Measurements from ENCODE around the gene RANBP10. TPM values are rescaled to one million over a fixed set of nuclear protein-coding genes. Genes with fewer than 3 reads are reported as not detected.

Gene RANBP10
- total and polyA plus RNA-seq, 7 donors = 4.2 to 15.5 (median 7.5) TPM

DNA sequence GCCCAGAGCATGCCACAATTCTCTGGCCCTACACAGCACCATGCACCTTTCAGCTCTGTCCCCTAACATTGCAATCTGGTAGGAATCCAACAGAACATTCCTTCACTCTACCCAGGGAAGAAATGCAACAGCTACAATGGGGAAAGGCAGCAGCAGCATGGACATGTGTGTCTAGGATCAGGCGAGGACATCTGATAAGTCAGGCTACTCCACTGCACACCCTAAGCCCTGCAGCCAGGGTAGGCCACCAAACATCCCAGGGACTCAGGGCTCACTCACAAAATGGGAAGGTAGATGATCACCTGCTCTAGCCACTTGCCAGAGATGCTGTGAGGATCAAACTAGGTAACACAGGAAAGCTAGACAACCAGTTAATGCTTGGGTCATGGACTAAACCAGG is 5.1 kb downstream of the RANBP10 start:
- WGBS, 2 donors = 96 to 100% methylated on average over 1 of the region's 1 CpG

DNA sequence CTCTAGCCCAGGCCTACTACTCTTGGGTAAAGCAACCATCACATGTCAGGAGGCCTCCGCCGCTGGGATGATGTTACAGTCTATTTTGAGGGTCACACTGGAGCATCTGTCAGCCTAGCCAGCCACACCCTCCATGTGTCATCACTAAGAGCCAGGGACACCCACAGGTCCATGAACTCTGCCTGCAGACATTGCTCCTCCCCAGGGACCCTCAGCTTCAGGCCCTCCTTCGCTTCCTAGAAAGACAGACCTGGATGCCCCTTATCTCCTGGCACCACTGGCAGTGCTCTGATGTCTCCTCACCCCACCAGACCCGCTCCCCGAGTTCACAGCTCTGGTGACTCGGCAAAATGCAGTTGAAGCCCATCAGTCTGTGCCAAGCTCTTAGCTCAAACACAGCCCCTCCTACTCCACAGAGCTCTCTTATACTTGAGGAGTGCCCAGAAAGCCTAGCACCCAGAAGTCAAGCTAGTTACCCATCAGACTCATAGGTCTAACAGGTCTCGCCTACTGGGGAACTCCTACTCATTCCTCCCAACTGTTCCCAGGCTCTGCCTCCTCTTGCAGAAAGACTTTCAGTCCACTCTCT is 5.9 kb downstream of the RANBP10 start:
- Histone ChIP-seq H3K36me3 (peaks cover 0 to 19% (median 2%) of the 10 kb centered on the region in 4 donors), H3K27ac (no peak overlapping the region), H3K9me3 (no peaks in the 10 kb centered on the region), H3K4me3 (no peak overlapping the region), H3K27me3 (no peaks in the 10 kb centered on the region), H3K4me1 (peaks cover 0 to 24% (median 13%) of the 10 kb centered on the region in 4 donors)
- no peak for DNase-seq
- TF ChIP-seq EP300 (IDR thresholded peaks at IDR 0.05) = no peak
- TF ChIP-seq, protein P1, sequence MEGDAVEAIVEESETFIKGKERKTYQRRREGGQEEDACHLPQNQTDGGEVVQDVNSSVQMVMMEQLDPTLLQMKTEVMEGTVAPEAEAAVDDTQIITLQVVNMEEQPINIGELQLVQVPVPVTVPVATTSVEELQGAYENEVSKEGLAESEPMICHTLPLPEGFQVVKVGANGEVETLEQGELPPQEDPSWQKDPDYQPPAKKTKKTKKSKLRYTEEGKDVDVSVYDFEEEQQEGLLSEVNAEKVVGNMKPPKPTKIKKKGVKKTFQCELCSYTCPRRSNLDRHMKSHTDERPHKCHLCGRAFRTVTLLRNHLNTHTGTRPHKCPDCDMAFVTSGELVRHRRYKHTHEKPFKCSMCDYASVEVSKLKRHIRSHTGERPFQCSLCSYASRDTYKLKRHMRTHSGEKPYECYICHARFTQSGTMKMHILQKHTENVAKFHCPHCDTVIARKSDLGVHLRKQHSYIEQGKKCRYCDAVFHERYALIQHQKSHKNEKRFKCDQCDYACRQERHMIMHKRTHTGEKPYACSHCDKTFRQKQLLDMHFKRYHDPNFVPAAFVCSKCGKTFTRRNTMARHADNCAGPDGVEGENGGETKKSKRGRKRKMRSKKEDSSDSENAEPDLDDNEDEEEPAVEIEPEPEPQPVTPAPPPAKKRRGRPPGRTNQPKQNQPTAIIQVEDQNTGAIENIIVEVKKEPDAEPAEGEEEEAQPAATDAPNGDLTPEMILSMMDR (IDR thresholded peaks at IDR 0.05) = no peak
- no peak for TF ChIP-seq POLR2AphosphoS5 (IDR thresholded peaks at IDR 0.05)
- no peak for TF ChIP-seq POLR2A (IDR thresholded peaks at IDR 0.05)
- intact Hi-C loops (cut with DNase I) = loop anchor here (10.0 kb wide), 2 partner anchors 224 to 276 kb away; partner anchors contain the start of genes DDX28, DUS2 and RIPOR1
- WGBS, 2 donors = 89 to 94% methylated on average over 7 of the region's 7 CpGs

More for the DNA sequence above, 5.1 kb downstream of the RANBP10 start:
- TF ChIP-seq EP300 (IDR thresholded peaks at IDR 0.05) (no peak), POLR2AphosphoS5 (IDR thresholded peaks at IDR 0.05) (no peak), POLR2A (IDR thresholded peaks at IDR 0.05) (no peak)
- TF ChIP-seq, protein P1 (IDR thresholded peaks at IDR 0.05) = no peak
- Histone ChIP-seq H3K4me1 (peaks cover 0 to 31% (median 18%) of the 10 kb centered on the region in 4 donors), H3K36me3 (peaks cover 0 to 19% (median 2%) of the 10 kb centered on the region in 4 donors), H3K27me3 (no peaks in the 10 kb centered on the region), H3K27ac (no peak overlapping the region), H3K4me3 (no peak overlapping the region), H3K9me3 (no peaks in the 10 kb centered on the region)
- no peak for DNase-seq
- intact Hi-C loops (cut with DNase I) = loop anchor here (10.0 kb wide), 2 partner anchors 224 to 276 kb away; partner anchors contain the start of genes DDX28, DUS2 and RIPOR1

DNA sequence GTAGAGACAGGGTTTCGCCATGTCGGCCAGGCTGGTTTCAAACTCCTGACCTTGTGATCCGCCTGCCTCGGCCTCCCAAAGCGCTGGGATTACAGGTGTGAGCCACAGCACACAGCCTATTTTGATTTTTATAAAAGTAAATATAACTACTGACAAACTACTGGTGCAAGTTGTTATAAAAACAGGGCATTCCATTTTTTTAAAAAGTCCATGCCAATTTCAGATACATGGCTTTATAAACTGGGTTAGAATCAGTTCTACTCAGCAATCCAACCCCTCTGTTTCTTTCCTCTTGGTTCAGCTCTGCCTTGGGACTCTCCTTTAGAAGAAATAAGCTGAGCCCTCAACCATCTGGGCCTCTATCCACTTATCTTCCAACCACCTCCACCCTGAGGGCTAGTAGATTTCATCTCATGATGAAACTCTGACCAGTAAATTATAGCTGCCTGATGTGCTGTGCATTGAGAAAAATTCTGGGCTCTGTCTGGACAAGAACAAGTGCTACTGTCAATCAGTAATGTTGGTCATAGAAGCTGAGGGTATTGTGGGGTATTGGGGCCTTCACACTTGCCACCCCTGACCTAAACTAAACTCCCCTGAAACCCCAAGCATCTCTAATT is 10.2 kb downstream of the RANBP10 start:
- WGBS, 2 donors = 96 to 97% methylated on average over 5 of the region's 5 CpGs
- no peak for DNase-seq
- no peak overlapping the region for H3K4me3 ChIP-seq
- H3K4me1 ChIP-seq = peaks cover 0 to 8% (median 0%) of the 10 kb centered on the region in 4 donors
- no peaks in the 10 kb centered on the region for H3K9me3 ChIP-seq
- no peak for TF ChIP-seq POLR2A (IDR thresholded peaks at IDR 0.05)
- no peak for TF ChIP-seq POLR2AphosphoS5 (IDR thresholded peaks at IDR 0.05)
- no peak for TF ChIP-seq EP300 (IDR thresholded peaks at IDR 0.05)
- TF ChIP-seq, protein P1 (IDR thresholded peaks at IDR 0.05) = no peak
- intact Hi-C loops (cut with DNase I) = no loop called here
- H3K27me3 ChIP-seq = no peaks in the 10 kb centered on the region
- peaks cover 0 to 7% (median 2%) of the 10 kb centered on the region in 4 donors for H3K36me3 ChIP-seq
- H3K27ac ChIP-seq = no peak overlapping the region

DNA sequence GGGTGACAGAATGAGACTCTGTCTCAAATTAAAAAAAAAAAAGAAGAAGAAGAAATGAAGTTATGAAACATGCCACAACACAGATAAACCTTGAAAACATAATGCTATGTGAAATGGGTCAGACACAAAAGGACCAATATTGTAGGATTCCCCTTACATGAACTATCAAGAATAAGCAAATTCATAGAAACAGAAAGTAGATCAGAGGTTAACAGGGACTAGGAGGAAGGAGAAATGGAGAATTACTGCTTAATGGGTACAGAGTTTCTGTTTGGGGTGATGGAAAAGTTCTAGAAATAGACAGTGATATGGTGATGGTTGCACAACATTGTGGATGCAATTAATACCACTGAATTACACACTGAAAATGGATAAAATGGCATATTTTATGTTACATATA is 16.3 kb downstream of the RANBP10 start:
- intact Hi-C loops (cut with DNase I) = no loop called here
- H3K9me3 ChIP-seq = no peaks in the 10 kb centered on the region
- TF ChIP-seq, protein P1 (IDR thresholded peaks at IDR 0.05) = no peak
- TF ChIP-seq EP300 (IDR thresholded peaks at IDR 0.05) (no peak), POLR2AphosphoS5 (IDR thresholded peaks at IDR 0.05) (no peak), POLR2A (IDR thresholded peaks at IDR 0.05) (no peak)
- H3K36me3 ChIP-seq = no peaks in the 10 kb centered on the region
- H3K4me3 ChIP-seq = no peak overlapping the region
- H3K4me1 ChIP-seq = no peaks in the 10 kb centered on the region
- no peak for DNase-seq
- no peak overlapping the region for H3K27ac ChIP-seq
- H3K27me3 ChIP-seq = no peaks in the 10 kb centered on the region
